Fibroblast of skin of abdomen (primary cell): ENCODE data around the gene ADARB2.

ENCODE experiments used
- DNase-seq: peaks from one replicate; pipeline ENCODE4 v3.0.0-alpha.2; 2013

ADARB2 gene

DNA sequence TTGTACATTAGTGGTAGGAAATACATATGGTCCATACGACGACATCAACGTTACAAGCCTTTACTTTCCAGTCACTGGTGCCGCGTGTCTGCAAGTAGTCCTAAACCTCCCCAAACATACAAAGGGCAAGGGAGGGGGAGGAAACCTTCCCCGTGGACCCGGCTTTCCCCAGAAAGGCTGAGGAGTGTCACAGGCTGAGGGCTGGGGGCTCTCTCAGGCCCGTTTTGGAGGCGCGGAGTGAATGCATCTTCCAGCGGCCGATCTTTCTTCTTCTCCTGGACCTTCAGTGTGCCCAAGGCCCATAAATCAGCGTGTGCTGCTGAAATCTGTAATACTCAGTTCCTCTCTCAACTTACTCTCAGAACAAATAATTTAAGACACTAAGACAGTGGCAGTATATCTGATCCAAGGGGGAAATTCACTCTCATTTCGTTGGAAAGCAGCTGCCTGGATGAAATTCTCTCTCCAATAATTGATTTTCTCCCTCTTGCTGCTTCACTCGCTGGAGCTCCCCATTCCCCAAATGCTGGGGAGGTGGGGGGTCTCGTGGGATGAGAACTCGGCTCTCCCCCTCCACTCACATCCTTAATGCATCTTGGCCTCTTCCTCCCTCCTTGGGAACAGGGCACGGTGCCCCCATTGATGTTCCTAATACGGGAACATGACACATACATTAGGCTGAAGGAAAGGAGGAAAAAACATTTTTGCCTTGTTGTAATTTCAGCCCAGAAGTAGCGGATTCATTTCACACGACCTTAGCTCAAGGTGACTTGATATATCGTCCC lies 126.1 kb downstream of the ADARB2 start:
- DNase-seq = no peak

DNA sequence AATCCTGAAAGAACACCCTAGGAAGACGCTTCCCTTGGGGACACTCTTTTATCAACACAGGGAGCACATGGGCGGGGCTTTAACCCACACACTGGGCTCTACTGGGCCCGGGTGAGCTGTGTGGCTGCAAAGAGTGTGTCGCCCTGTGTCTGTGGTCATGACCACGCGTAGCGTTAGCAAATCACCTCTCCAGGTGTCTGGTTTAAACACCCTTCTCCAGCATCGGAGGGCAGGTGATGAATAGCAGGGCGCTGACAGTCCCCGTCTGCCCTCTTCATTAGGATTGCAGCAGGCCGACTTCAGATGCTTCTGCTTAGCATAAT lies 127.7 kb downstream of the ADARB2 start:
- no peak for DNase-seq

DNA sequence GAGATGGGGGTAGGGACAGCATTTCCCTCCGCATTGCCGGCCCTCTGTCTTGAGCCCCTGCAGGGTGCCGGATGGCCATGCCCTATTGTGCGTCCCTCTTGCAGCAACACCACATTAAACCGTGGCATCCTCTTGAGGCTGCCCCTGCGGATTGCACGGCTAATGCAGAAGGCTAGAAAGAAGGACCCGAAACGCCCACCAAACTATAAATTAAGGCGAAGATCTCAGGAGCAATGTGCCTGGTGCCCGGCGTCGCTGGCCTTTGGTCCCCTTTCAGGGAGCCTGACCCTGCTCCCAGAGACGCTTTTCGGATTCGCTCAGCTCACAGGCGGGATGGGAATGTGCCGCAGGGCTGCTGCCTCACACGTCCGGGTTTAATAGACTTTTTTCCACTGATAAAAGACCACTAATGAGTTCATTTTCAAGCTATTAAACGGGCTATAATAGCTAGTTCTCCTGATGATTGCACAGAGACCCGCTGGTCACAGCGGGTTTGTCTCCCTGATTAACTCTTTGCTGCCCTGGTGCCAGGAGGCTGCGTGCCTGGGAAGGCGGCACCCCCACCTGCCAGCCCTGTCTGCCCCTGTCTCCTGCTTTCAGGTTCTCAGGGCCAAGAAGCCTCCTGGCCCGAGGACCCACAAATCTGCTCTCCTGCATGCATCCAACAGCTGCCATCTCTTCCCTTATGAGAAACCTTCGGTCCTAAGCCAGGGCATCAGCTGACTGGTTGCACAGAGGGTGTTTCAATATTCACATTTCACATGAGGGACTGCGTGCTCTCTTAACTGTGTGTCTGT lies 128.3 kb downstream of the ADARB2 start:
- DNase-seq = no peak

DNA sequence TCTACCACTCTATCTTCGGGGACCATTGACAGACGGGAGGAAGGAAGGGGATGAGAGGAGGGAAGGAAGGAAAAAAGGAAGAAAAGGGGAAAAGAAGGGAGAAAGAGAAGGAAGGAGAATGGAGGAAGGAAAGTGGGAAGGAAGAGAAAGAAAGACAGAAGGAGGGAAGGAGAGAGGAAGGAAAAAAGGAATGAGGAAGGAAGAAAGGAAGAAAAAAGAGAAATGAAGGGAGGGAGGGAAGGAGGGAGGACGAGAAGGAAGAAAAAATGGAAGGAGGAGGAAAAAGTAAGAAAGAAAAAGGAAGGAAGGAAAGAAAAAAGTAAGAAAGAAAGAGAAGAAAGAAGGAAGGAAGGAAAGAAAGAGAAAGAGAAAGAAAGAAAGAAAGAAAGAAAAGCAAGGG lies 128.9 kb downstream of the ADARB2 start:
- DNase-seq = no peak

DNA sequence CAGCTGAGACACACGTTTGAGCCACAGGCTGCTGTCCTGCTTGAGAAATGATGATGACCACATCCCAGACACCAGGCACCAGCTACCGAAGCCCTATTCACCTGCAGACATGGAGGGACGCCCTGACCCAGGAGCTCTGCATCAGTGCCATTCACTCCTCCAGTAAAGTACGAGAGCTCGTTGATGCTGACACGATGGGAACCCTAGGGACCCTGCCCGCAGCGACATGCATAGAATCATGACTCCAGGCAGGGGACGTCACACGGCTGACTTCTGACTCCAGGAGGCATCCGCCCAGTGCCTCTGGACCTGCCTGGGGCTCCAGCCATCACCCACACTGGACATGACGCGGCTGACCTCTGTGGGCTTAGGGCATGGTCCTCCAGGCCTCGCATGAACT lies 129.9 kb downstream of the ADARB2 start:
- no peak for DNase-seq

DNA sequence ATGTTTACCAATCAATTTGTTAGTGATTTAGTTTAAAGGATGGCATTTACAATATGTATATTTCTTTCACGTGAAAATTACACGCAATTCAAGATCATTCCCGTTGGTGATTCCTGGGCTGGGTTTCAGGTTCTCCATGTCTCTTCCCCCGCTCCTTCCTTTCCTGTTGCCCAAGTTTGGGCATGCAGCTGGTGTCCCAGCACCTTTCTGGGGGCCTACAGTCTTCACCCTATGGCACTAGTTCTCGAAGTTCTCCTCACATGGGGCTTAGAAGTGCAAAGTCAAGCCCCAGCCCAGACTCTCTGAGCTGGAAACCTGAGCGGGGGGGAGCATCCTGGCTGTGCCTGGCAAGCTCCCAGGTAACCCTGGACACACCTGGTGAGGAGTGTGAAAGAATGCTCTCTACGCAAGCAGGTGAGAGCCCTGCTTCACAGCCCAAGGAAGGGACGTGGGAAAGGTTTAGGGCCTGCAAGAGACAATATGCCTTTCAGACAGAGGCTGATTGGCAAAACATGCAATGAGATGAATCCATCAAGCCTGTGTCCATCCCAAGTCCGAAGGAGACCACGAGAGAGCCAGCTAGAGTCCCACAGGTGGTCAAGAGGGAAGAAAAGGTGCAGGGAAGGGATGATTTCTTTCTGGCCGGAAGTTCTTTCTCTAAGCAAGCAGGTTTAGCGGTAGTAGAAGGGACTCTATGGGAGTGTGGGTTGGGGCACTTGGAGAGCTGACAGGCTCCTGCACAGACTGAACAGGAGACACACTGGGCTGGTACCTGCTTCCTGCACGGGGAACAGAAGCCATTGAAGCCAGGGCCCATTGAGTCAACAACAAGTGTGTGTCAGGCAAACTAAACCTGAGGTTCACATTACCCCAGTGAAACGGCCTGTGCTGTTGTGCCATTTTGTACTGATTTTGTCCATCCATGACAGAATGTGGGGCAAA lies 131.1 kb downstream of the ADARB2 start:
- DNase-seq = no peak

DNA sequence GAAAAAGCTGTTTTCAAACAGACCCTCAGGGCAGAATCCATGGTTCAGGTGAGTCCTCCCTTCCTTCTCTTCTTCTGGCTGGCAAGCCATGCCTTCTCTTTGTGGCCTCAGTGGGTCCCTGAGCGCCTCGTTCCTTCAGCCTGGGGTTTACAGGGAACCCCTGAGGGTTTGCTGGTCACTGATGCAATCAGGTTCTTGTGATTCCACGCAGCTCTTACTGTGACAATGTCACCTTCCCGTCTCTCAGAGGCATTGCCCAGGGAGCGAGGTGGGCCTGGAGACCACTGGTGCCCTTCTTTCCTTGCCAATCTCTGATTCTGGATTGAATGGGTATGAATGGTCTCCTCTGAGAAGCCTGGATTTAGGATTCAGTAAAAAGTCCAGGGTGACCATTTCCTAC lies 132.2 kb downstream of the ADARB2 start:
- no peak for DNase-seq

DNA sequence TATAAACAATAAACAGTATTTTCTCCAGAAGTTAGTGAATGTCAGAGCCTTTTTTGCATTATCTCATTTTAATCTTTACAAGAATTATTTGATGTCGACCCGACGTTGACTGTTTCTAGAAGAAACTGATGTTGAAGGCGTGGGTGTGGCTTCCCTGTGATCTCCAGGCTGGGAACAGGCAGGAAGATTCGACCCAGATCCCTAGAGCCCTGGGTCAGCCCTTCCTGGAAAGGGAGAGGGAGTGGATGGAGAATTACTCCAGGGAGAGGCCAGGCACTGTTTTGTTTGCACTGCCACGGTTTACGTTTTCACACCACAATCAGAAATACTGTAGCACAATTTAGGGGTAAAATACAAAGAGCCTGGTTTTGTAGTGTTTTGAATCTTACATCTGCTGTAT lies 133.1 kb downstream of the ADARB2 start:
- no peak for DNase-seq

DNA sequence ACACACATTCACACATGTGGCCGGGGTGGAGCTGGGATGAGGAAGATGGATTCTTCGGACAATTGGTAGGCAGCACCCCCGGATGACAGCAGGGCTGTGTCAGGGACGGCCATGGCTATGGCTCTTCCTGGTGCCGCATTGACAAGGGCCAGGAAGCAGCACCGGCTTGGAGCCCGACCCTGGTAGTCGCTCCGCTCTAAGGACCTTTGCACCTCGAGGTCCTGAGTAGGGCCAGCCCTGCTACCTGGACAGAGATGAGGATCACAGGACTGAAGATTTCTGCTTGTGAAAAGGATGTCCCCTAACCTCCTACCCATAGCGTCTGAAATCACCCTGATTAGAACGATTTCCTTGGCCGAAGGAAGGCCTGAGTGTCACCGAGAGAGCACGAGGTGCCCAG lies 134.1 kb downstream of the ADARB2 start:
- DNase-seq = no peak

DNA sequence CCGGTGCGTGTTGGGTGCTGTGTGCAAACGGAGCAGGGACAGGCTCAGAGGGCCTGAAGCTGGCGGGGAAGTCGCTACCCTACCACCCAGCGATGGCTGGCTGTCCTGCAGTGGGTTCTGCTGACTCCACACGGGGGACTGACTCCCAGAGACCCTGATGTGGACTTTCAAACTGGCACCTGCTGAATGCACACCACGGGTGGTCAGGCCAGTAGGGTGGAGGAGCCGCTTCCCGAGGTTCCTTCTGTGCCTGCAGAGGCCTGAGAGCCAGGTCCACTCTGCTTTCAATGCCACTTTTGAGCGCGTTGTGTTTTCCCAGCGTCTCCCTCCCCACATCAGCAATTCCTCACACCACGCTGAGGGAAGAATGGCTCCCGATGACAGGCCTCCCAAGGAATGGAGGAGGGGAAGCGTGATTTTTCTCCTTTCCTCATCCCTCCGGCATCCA lies 135.3 kb downstream of the ADARB2 start:
- no peak for DNase-seq

DNA sequence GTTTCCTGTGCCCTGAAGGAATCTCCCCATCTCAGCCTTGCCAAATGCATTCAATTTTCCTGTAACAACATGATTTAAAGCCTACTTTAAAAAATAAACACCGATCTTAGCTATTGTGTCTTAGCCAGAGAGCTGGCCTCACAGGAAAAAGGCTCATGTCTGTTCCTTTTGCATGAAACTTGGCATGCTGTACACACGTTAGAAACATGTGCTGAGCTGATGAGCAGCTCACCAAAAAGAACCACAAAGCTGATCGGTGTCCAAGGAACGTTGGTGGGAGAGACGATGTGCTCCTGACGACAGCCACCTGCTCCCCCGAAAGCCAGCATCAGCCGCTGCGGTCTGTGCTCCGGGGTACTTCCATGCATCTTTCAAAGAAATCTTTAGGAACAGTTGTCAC lies 135.9 kb downstream of the ADARB2 start:
- no peak for DNase-seq

DNA sequence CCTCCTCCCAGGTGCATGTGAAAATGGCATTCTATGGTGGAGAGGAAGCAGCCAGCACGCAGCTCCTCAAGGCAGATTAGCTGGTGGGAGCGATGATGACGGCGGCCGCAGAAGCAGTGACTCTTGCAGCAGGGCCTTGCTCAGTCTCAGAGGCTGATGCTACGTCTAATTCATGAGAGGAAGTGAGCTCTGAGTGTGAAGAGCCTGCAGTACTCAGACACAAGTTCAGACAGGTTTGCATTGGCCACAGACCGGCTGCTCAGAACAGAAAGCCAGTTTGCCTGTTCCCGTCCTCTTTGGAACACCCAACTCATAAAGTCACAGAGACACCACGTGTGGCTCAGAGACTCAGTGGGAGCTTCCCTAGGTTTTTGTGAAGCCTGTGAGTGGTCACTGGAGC lies 136.5 kb downstream of the ADARB2 start:
- DNase-seq = no peak

DNA sequence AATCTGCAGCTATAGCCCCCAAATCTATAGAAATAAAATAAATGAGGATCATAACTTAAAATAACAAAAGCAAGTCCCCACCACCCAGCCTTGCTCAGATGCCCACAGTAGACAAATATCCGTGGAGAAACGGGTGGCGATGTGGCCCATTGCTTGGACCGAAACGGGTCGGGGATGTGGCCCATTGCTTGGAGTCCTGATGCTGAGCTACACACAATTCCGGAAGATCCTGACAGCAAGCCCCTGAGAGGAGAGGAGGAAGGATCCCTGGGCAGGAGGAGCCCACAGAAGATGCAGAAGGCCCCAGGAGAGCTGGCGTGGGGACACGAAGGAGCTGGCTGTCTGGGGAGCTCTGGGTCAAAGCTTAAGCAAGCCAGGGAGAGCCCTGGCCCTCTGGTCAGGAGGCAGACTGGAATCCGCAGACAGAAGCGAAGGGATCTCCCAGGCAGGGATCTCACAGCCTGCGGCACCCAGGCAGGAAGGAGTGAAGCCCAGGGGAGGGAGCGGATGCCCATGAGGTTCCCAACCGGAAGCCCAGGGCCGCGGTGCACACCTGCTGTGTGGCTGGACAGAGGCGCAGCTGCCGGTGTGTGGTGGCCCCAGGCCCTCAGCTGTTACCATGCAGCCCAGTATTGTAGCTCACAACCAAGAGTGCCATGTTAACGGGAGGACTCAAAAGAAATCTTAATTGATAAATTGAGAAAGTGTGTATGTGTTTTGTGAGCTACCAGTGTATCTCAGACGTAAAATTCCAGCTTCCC lies 138.8 kb downstream of the ADARB2 start:
- DNase-seq = no peak

DNA sequence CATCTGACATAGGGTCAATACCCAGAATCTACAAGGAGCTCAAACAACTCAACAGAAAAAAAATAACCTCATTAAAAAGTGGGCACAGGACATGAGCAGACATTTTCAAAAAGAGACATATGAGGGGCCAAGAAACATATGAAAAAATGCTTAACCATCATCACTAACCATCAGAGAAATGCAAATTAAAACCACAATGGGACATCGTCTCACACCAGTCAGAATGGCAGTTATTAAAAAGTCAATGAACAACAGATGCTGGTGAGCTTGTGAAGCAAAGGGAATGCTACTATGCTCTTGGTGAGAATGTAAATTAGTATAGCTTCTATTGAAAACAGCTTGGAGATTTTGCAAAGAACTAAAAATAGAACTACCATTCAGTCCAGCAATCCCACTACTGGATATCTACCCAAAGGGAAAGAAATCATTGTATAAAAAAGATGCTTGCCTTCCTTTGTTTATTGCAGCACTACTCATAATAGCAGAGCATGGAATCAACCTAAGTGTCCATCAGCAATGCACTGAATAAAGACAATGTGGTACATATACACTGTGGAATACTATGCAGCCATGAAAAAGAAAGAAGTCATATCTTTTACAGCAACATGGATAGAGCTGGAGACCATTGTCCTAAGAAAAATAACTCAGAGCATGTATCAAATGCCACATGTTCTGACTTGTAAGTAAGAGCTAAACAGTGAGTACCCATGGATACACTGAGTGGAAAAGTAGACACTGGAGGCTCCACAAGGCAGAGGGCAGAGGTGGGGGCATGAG lies 139.8 kb downstream of the ADARB2 start:
- DNase-seq = no peak

DNA sequence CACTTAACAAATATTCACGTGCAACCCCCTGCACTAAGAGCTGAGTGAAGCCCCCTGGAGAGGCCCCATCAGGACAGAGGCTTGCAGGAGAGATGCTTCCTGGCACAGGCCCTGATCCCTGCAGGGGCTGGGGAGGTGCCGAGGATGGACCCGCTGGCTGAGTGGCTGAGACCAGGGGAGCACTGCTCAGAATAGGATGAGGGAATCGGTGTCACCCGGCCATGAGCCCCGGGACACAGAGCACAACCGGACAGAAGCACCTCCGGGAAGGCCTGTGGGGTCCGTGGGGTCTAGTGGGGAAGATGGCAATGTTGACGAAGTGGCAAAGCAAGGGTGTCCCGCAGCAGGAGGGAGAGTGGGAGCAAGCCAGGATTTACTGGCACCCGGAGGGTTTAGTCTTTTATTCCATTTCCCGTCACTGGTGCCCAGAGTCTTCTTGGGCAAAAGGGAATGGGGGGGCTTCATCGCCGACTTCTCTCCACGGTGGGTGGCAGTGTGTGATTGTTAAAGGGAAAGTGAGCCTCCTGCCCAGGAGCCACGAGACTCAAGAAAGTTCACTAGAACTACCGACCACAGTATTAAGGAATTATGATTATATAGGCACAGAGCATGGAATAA lies 140.7 kb downstream of the ADARB2 start:
- DNase-seq = no peak

DNA sequence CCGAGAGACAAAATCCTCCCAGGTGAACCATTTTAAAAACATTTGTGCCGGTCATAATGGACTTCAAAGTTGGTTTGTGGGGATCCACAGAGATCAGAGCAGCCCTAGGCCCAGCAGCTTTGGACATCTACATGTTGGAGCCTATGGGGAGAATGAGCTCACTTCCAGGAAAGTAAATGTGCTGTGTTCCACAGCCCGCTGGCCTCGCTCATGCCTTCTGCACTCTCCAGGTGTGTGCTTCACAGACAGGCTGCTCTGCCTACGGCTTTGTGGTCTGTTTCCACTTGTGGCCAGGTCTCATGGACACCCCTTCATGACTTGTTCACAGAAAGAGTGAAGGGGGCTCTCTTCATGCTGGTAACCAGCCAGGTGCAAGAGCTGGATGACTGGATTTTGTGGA lies 141.6 kb downstream of the ADARB2 start:
- no peak for DNase-seq

DNA sequence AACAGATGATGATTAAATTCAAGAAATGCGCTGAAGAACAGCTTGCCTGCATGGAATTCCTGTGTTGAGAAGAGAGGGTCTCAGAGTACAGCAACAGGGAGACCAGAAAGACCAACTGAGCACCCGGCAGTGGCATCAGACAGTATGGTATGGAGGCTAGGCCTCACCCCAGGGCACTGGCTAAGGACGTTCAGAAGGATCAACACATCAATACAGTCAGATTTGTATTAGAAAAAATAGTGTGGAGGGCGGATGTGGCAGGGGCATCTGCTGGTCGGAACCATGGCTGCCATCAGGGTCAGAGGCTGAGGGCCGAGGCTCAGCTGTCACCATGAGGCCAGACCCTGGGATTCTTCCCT lies 142.1 kb downstream of the ADARB2 start:
- no peak for DNase-seq

DNA sequence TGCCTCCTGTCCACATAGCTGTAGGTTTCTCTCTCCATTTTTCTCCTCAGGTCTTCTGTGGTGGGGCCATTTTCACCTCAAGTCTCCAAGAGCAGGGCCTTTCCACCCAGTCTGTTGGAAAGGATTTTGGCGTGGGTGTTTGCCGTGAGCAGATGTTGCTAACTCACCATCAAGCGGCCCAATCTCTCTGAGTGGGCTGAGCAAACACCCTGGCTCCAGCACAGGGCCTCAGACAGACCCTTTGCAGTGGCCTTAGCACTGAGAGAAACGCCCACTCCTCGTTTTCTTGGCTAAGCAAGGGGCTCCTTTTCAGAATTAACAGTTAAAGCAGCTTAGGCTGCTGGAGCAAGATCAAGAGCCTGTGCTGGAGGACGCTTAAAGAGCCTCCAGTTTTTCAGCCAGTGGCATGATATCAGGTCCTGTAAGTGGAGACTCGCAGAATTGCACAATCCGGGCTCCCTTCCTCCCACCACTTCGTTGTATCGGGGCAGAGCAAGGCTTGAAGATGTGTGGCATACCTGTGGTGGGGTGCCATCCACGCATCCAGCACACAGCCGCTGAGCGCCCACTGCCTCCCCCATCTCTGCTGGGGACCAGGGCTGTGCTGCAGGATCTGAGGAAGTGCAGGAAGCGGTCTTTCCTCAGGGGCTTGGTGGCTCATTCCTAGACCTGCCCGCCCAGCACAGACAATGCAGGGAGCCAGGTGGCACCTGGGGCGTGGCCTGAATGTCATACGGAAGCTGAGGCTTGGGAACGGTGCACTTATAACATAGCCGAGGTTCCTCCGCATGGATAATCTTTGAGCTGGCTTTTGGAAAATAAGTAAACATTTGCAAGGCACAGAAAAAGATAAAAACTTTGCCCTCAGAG lies 142.7 kb downstream of the ADARB2 start:
- no peak for DNase-seq

DNA sequence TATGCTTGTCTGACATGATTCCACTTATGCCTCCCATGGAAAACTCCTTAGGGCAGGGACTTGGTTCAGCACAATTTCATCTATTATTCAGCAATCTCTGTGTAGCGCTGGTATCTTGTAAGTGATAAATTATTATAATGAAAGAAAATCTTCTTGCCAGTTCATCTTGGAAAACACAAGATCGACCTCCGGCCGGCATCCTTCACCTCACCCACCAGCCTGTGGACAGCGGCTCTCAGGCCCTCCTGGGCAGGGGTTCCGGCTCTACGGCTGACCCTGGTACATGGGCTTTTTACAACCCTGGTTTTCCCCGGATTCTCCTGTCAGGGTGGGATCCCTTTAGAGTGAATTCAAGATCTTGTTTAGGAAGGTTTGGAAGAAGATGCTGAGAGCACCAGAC lies 145.6 kb downstream of the ADARB2 start:
- no peak for DNase-seq

DNA sequence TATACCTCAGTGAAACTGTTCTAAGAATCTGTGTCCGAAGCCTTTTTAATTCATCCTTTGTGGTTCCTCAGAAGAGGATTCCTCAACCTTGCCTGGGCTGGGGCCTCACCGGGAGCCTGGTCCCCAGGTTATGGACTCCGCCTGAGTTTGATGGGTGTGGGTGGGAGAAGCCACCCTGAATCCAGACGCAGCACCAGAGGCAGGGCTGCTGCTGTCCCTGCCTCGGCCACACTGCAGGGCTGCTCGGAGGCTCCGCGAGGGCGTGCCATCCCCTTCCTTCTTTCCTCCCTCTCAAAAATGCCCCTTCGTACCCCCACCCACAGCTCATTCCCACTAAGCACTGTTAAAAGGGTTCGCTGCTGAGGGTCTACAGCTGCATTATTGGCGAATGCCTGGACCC lies 146.3 kb downstream of the ADARB2 start:
- no peak for DNase-seq
